GM13977 (cell line): ENCODE data around the gene TMEM86B.

Experiments
- DNase-seq: peaks from one replicate; pipeline ENCODE4 v3.0.0; 2012; ENCODE audit warnings: low spot score
- in situ Hi-C: fragments of 300-500 bp; cut with MboI; formaldehyde crosslinking; loops from one replicate; pipeline ENCODE4 v1.12.0; 2022; ENCODE audit warnings: low sequenced_read_pairs, low pct_unique_long_range_greater_than_20kb, mixed read lengths, inconsistent platforms; ENCODE audit not compliant: unreplicated experiment
- TF ChIP-seq, protein P1 (sequence below): IDR thresholded peaks from 2 replicates; pipeline ENCODE4 v1.5.1; 2012; ENCODE audit warnings: mild to moderate bottlenecking, control low read depth; ENCODE audit not compliant: insufficient read depth; ENCODE audit errors: extremely low read depth, missing control alignments

Gene TMEM86B

DNA sequence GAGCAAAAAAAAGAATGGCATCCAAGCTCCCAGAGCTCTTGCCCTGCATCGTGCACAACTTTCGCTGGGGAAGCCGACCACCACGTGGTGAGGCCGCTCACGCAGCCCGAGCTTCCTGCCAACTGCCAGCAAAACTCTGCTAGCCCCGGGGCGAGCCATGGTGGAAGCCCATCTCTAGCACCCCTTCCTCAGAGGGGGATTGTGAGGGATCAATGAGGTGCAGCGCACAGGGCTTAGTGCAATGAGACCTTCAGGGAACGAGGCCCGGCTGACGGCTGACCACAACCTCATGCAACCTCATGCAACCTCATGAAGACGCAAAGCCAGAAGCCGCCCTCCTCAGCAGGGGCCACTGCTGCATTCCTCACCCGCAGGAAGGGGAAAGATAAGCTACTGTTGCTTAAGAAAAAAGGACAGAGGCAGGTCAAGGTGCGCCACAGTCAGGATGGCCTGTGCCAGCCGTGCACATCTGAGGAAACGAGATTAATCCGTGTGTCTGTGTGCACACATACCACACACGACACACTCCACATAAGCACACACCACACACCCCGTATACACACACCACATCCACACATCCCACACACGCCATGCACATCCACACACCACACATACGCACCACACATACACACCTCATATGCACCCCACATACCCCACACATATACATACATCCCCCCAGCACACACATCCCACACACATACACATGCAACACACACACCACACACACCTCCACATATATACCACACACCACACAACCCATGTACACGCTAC is 41.8 kb upstream of the TMEM86B start:
- TF ChIP-seq, protein P1, sequence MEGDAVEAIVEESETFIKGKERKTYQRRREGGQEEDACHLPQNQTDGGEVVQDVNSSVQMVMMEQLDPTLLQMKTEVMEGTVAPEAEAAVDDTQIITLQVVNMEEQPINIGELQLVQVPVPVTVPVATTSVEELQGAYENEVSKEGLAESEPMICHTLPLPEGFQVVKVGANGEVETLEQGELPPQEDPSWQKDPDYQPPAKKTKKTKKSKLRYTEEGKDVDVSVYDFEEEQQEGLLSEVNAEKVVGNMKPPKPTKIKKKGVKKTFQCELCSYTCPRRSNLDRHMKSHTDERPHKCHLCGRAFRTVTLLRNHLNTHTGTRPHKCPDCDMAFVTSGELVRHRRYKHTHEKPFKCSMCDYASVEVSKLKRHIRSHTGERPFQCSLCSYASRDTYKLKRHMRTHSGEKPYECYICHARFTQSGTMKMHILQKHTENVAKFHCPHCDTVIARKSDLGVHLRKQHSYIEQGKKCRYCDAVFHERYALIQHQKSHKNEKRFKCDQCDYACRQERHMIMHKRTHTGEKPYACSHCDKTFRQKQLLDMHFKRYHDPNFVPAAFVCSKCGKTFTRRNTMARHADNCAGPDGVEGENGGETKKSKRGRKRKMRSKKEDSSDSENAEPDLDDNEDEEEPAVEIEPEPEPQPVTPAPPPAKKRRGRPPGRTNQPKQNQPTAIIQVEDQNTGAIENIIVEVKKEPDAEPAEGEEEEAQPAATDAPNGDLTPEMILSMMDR = no peak
- in situ Hi-C loops = no loop called here
- DNase-seq = no peak

DNA sequence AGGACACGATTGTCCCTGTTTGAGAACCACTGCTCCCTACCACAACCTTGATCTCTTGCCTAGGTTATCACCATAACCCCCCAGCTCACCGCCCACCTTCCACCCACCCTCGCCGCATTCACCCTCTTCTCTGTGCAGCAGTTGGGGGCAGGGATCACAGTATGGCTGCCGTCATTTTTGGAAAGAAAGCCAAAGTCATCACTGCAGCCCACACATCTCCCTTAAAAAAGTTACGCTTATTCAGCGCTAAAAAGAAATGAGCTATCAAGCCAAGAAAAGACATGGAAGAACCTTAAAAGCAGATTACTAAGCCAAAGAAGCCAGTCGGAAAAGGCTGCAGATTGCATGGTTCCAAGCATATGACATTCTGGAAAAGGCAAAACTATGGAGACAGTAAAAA is 40.7 kb upstream of the TMEM86B start:
- in situ Hi-C loops = no loop called here
- DNase-seq = no peak
- TF ChIP-seq, protein P1 = no peak

DNA sequence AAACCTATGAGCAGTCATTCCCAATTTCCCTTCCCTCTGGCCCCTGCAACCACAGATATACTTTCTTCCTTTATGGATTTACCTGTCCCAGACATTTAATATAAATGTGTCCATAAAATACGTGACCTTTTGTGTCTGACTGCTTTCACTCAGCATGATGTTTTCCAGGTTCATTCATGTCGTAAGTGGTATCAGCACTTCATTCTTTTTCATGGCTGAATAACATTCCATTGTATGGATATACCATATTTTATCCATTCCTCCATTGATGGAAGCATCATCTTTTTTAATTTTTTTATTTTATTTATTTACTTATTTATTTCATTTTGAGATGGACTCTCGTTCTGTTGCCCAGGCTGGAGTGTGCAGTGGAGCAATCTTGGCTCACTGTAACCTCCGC is 38.3 kb upstream of the TMEM86B start:
- DNase-seq = no peak
- TF ChIP-seq, protein P1 = no peak
- in situ Hi-C loops = no loop called here

DNA sequence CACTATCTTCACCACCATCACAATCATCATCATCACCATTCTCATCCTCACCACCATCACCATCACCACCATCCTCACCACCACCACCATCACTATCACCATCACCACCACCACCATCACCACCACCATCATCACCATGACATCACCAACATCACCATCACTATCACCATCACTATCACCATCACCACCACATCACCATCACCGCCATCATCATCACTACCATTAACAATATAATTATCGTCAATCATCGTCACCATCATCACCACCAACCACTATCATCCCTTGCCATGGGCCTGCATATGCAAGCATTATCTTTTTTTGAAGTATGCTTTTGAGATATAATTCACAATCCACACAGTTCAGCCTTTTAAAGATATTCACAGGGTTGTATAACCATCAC is 37.8 kb upstream of the TMEM86B start:
- DNase-seq = no peak
- in situ Hi-C loops = no loop called here
- TF ChIP-seq, protein P1 = no peak

DNA sequence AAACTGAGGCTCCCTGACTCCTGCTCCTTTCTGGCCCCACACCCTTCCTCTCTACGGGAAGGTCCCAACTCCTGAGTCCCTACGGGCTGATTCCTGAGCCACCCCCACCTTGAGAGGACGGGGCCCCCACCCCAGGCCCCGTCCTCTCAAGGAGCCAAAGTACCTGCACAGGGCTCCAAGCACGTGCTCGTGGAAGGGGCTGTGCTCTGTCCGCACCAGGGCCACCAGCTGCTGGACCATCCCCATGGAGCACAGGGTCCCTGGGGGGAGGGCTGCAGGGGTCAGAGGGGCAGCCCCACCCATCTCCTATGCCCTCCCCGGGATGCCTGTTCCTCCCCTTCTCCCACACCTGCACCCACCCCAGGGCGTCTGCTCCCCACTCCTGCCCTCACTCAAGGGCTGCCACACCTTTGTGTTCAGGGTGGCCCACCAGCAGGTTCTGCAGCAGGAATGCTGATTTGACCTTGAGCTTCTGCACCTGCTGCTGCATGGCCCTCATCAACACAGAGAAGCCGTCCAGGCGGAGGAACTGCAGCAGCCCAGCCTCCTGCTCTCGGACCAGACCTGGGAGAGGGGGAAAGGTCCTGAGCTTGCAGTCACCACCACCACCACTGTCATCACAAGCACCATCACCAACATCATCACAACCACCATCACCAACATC is 37.3 kb upstream of the TMEM86B start:
- TF ChIP-seq, protein P1 = no peak
- in situ Hi-C loops = no loop called here
- no peak for DNase-seq

DNA sequence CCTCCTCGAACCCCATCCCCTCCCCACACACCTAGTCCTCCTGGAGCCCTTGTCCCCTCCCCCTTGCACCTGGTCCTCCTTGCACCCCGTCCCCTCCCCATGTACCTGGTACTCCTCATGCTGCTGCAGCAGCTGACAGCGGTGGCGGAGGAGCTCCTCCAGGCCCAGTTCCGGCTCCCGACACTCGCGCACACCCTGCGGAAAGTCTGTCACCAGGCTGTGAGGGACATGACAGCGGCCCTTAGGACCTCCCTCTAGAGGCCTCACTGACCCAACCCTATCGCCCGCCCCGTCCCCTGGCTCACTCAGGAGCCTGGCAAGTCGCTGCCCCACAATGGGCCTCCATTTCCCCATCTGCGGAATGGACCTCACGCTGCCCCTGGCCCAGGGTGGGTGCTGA is 36.6 kb upstream of the TMEM86B start:
- in situ Hi-C loops = no loop called here

More for the DNA sequence above, 36.6 kb upstream of the TMEM86B start:
- TF ChIP-seq, protein P1 = no peak
- DNase-seq = no peak
